ENCODE data around the gene PNPLA6. TPM values are rescaled to one million over a fixed set of nuclear protein-coding genes. Genes with fewer than 3 reads are reported as not detected.
A peak's percentile ranks its signal among the peaks of the same experiment; 100 is the strongest.

Gene PNPLA6
- total and polyA plus RNA-seq, 9 of the 15 experiments (the other 6 are each of a cell fraction or from before 2014, with no cell fraction given), result 0.07 to 30.2 (median 8.3) TPM

DNA sequence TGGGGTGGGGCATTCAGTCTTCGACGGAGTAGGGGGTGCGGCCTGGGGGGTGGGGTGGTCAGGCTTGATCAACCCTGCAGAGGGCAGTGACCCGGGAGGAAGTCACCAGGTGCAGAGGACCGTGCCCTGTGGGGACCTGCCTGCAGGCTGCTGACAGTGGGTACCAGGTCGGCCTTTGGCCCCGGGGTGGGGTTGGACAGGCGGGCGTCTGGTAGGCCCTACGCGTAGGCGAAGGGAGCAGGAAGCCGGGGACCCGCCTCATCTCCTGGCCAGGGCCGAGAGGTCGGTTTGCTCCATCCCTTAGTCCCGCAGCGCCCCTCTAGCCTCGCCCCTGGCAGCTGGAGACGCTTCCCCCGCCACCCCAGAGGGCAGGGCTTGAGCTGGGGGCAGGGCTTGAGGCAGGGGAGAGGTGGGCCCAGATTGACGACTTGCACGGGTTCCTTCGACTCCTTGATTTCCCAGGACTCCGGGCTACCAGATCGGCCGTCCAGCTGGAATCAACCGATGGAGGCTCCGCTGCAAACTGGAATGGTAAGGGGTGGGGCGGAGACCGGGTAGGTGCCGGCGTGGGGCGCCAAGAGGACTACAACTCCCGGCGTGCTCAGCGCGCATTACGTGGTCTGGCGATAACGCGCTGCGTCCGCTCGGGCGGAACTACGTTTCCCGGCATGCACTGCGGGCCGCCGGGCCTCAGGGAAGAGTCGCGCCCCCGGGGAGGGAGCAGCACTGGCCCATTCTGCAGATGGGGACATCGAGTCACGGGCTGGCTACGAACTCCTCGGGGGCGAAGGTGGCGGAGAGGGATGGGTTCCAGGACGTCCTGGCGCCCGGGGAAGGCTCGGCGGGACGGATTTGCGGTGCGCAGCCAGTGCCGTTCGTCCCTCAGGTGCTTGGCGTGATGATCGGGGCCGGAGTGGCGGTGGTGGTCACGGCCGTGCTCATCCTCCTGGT lies at the start of gene PNPLA6 (continued):
- TF ChIP-seq ZNF512 (tag; IDR thresholded peaks at IDR 0.05) (no peak), FOSL1 (tag; conservative IDR thresholded peaks at IDR 0.05) (peak; percentile 47; the same call in 1 of the 2 replicates), ZSCAN32 (CRISPR knock-in tag; IDR thresholded peaks at IDR 0.05) (no peak), CHD1 (IDR thresholded peaks at IDR 0.05; ENCODE audit: low read length) (peak; percentile 73), ZFP91 (CRISPR knock-in tag; IDR thresholded peaks at IDR 0.05) (peak; percentile 69; the same call in 1 of the 2 replicates), TCF3 (CRISPR knock-in tag; IDR thresholded peaks at IDR 0.05) (no peak; the same call in 1 of the 2 replicates), NR2C1 (IDR thresholded peaks at IDR 0.05) (peak; percentile 65; the same call in 1 of the 2 replicates), NR2C1 (tag; IDR thresholded peaks at IDR 0.05) (peak; percentile 90), ZNF24 (IDR thresholded peaks at IDR 0.05) (no peak), BRD4 (IDR thresholded peaks at IDR 0.05) (no peak), FOXJ2 (tag; IDR thresholded peaks at IDR 0.05) (peak; percentile 49; the same call in 1 of the 2 replicates), ESRRA (IDR thresholded peaks at IDR 0.05; ENCODE audit: borderline replicate concordance, low read depth) (peak; percentile 90), ARHGAP35 (IDR thresholded peaks at IDR 0.05; ENCODE audit: partially characterized antibody) (no peak), ZNF324 (CRISPR knock-in tag; IDR thresholded peaks at IDR 0.05) (no peak), SRF (CRISPR knock-in tag; IDR thresholded peaks at IDR 0.05) (peak in 1 of 2 experiments; percentile 48; a peak in 1 of 4 replicates), MTA3 (IDR thresholded peaks at IDR 0.05; ENCODE audit: borderline replicate concordance) (peak; percentile 85; the same call in 1 of the 2 replicates), ZC3H11A (IDR thresholded peaks at IDR 0.05; ENCODE audit: low read depth, low read length) (no peak), E2F4 (CRISPR knock-in tag; IDR thresholded peaks at IDR 0.05; ENCODE audit: low read depth) (peak; percentile 73; the same call in 1 of the 2 replicates), MTA2 (IDR thresholded peaks at IDR 0.05; ENCODE audit: low read depth) (no peak), ZNF217 (CRISPR knock-in tag; IDR thresholded peaks at IDR 0.05) (no peak), HNRNPLL (IDR thresholded peaks at IDR 0.05; ENCODE audit: low read depth, low read length, poor library complexity, severe bottlenecking) (peak; percentile 34), NCOR1 (IDR thresholded peaks at IDR 0.05) (no peak), SMARCC2 (IDR thresholded peaks at IDR 0.05; ENCODE audit: low read depth) (no peak), RFX1 (IDR thresholded peaks at IDR 0.05) (no peak)
